HepG2 (cell line): Measurements from ENCODE around the gene ANTXR1. TPM values are rescaled to one million over a fixed set of nuclear protein-coding genes. Genes with fewer than 3 reads are reported as not detected.

Experiments used
- ATAD3A ChIP-seq: sonication (generic); formaldehyde crosslinking; IDR thresholded peaks from 2 replicates; pipeline ENCODE4 v1.4.0; 2020; ENCODE audit warnings: missing genetic modification reagents
- CHCHD3 ChIP-seq: sonication (generic); formaldehyde crosslinking; IDR thresholded peaks from 2 replicates; pipeline ENCODE4 v1.8.0; 2022; ENCODE audit warnings: mild to moderate bottlenecking, missing genetic modification reagents, moderate library complexity
- FOXA3 ChIP-seq: IDR thresholded peaks from 2 replicates; pipeline ENCODE4 v1.6.1; 2016; ENCODE audit warnings: missing genetic modification reagents, missing compliant biosample characterization
- FOXJ3 ChIP-seq: sonication (generic); formaldehyde crosslinking; IDR thresholded peaks from 2 replicates; pipeline ENCODE4 v1.4.0; 2020; ENCODE audit warnings: missing genetic modification reagents, mild to moderate bottlenecking, borderline replicate concordance
- KAT8 ChIP-seq: IDR thresholded peaks from 2 replicates; pipeline ENCODE4 v1.6.1; 2016; ENCODE audit warnings: missing genetic modification reagents, missing compliant biosample characterization
- MYPOP ChIP-seq: sonication (generic); formaldehyde crosslinking; IDR thresholded peaks from 2 replicates; pipeline ENCODE4 v1.8.1; 2023; ENCODE audit warnings: mild to moderate bottlenecking, moderate library complexity, missing genetic modification reagents
- PLRG1 ChIP-seq: fragments of 450-650 bp; conservative IDR thresholded peaks from 2 replicates; pipeline ENCODE4 v1.6.1; 2016
- POGZ ChIP-seq: sonication (generic); formaldehyde crosslinking; IDR thresholded peaks from 2 replicates; pipeline ENCODE4 v1.4.0; 2020; ENCODE audit warnings: mild to moderate bottlenecking, missing genetic modification reagents
- RFX3 ChIP-seq: IDR thresholded peaks from 2 replicates; pipeline ENCODE4 v1.6.1; 2016; ENCODE audit warnings: missing biosample characterization, missing genetic modification reagents
- SETDB1 ChIP-seq: sonication (generic); formaldehyde crosslinking; IDR thresholded peaks from 2 replicates; pipeline ENCODE4 v1.5.1; 2020; ENCODE audit warnings: missing genetic modification reagents, mild to moderate bottlenecking, borderline replicate concordance
- TBL1XR1 ChIP-seq: fragments of 150-350 bp; IDR thresholded peaks from 2 replicates; pipeline ENCODE4 v1.6.1; 2014; ENCODE audit warnings: borderline replicate concordance, low read length; ENCODE audit not compliant: partially characterized antibody
- ZBTB7A ChIP-seq: sonication (generic); formaldehyde crosslinking; IDR thresholded peaks from 2 replicates; pipeline ENCODE4 v1.8.0; 2022; ENCODE audit warnings: mild to moderate bottlenecking, missing genetic modification reagents
- ZFP62 ChIP-seq: sonication (generic); formaldehyde crosslinking; IDR thresholded peaks from 2 replicates; pipeline ENCODE4 v1.4.0; 2020; ENCODE audit warnings: missing genetic modification reagents
- ZNF263 ChIP-seq: sonication (generic); formaldehyde crosslinking; IDR thresholded peaks from 2 replicates; pipeline ENCODE4 v1.4.0; 2020; ENCODE audit warnings: missing genetic modification reagents
- ZNF354B ChIP-seq: sonication (generic); formaldehyde crosslinking; IDR thresholded peaks from 2 replicates; pipeline ENCODE4 v1.8.0; 2022; ENCODE audit warnings: mild to moderate bottlenecking, missing genetic modification reagents
- ZNF468 ChIP-seq: sonication (generic); formaldehyde crosslinking; IDR thresholded peaks from 2 replicates; pipeline ENCODE4 v1.8.0; 2022; ENCODE audit warnings: mild to moderate bottlenecking, moderate library complexity, missing genetic modification reagents
- ZNF513 ChIP-seq: sonication (generic); formaldehyde crosslinking; conservative IDR thresholded peaks from 2 replicates; pipeline ENCODE4 v1.5.0; 2020; ENCODE audit warnings: missing genetic modification reagents
- ZNF589 ChIP-seq: sonication (generic); formaldehyde crosslinking; conservative IDR thresholded peaks from 2 replicates; pipeline ENCODE4 v1.8.0; 2022; ENCODE audit warnings: mild to moderate bottlenecking, moderate library complexity, missing genetic modification reagents
- polyA plus RNA-seq, 8 experiments: library from polyadenylated mRNA; depleted of rRNA in 3 of 8; stranded (reverse) in 7 of 8; unstranded in 1 of 8; fragments of >200 nt; fragmentation: Illumina TruSeq in 4 of 8; extraction: Trizol in 4 of 8; gene quantifications; 2 replicates each; pipeline versions ENCODE4 v1.2.1 to v1.2.3, GENCODE V29; 2011 to 2016; ENCODE audit warnings: low read depth in 4 of 8, missing spikeins in 1 of 8, mixed read lengths in 1 of 8; ENCODE audit not compliant: insufficient read depth in 1 of 8
- total RNA-seq, 5 experiments: library from RNA; depleted of rRNA; stranded (reverse); fragments of >200 nt; fragmentation: Illumina TruSeq; extraction: Trizol; gene quantifications; 2 replicates each; pipeline ENCODE4 v1.2.3, GENCODE V29; 2016; ENCODE audit warnings: low read depth in 1 of 5
- TF ChIP-seq, protein P1 (sequence below): sonication (generic); formaldehyde crosslinking; IDR thresholded peaks from 2 replicates; pipeline ENCODE4 v1.5.1; 2020; ENCODE audit warnings: mild to moderate bottlenecking, missing genetic modification reagents, borderline replicate concordance
- TF ChIP-seq, protein P2 (sequence below): IDR thresholded peaks from 2 replicates; pipeline ENCODE4 v1.6.1; 2018; ENCODE audit warnings: missing genetic modification reagents
- TF ChIP-seq, protein P3 (sequence below): IDR thresholded peaks from 2 replicates; pipeline ENCODE4 v1.6.1; 2016; ENCODE audit warnings: missing genetic modification reagents, missing compliant biosample characterization

ANTXR1 gene
- total and polyA plus RNA-seq, 2 of the 13 experiments (the other 11 are each of a cell fraction or from before 2014, with no cell fraction given) = 4.5 to 12.7 TPM

- TF ChIP-seq TBL1XR1 (peak; percentile 71), SETDB1 (no peak), ZFP62 (no peak), ATAD3A (CRISPR knock-in tag) (no peak), KAT8 (CRISPR knock-in tag) (peak; percentile 94), RFX3 (CRISPR knock-in tag) (no peak; the same call in 1 of the 2 replicates), PLRG1 (no peak), MYPOP (CRISPR knock-in tag) (peak; percentile 92), FOXA3 (CRISPR knock-in tag) (peak; percentile 97), ZNF468 (no peak), ZNF513 (CRISPR knock-in tag) (no peak), ZNF263 (CRISPR knock-in tag) (peak; percentile 76), ZBTB7A (CRISPR knock-in tag) (peak; percentile 85; the same call in 1 of the 2 replicates), POGZ (CRISPR knock-in tag) (peak; percentile 100), ZNF354B (CRISPR knock-in tag) (peak; percentile 94), CHCHD3 (CRISPR knock-in tag) (no peak), ZNF589 (peak; percentile 95), FOXJ3 (peak; percentile 98)
- TF ChIP-seq, protein P1, sequence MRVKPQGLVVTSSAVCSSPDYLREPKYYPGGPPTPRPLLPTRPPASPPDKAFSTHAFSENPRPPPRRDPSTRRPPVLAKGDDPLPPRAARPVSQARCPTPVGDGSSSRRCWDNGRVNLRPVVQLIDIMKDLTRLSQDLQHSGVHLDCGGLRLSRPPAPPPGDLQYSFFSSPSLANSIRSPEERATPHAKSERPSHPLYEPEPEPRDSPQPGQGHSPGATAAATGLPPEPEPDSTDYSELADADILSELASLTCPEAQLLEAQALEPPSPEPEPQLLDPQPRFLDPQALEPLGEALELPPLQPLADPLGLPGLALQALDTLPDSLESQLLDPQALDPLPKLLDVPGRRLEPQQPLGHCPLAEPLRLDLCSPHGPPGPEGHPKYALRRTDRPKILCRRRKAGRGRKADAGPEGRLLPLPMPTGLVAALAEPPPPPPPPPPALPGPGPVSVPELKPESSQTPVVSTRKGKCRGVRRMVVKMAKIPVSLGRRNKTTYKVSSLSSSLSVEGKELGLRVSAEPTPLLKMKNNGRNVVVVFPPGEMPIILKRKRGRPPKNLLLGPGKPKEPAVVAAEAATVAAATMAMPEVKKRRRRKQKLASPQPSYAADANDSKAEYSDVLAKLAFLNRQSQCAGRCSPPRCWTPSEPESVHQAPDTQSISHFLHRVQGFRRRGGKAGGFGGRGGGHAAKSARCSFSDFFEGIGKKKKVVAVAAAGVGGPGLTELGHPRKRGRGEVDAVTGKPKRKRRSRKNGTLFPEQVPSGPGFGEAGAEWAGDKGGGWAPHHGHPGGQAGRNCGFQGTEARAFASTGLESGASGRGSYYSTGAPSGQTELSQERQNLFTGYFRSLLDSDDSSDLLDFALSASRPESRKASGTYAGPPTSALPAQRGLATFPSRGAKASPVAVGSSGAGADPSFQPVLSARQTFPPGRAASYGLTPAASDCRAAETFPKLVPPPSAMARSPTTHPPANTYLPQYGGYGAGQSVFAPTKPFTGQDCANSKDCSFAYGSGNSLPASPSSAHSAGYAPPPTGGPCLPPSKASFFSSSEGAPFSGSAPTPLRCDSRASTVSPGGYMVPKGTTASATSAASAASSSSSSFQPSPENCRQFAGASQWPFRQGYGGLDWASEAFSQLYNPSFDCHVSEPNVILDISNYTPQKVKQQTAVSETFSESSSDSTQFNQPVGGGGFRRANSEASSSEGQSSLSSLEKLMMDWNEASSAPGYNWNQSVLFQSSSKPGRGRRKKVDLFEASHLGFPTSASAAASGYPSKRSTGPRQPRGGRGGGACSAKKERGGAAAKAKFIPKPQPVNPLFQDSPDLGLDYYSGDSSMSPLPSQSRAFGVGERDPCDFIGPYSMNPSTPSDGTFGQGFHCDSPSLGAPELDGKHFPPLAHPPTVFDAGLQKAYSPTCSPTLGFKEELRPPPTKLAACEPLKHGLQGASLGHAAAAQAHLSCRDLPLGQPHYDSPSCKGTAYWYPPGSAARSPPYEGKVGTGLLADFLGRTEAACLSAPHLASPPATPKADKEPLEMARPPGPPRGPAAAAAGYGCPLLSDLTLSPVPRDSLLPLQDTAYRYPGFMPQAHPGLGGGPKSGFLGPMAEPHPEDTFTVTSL (CRISPR knock-in tag) = peak; percentile 99
- TF ChIP-seq, protein P2, sequence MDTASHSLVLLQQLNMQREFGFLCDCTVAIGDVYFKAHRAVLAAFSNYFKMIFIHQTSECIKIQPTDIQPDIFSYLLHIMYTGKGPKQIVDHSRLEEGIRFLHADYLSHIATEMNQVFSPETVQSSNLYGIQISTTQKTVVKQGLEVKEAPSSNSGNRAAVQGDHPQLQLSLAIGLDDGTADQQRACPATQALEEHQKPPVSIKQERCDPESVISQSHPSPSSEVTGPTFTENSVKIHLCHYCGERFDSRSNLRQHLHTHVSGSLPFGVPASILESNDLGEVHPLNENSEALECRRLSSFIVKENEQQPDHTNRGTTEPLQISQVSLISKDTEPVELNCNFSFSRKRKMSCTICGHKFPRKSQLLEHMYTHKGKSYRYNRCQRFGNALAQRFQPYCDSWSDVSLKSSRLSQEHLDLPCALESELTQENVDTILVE (CRISPR knock-in tag) = peak; percentile 99
- TF ChIP-seq, protein P3, sequence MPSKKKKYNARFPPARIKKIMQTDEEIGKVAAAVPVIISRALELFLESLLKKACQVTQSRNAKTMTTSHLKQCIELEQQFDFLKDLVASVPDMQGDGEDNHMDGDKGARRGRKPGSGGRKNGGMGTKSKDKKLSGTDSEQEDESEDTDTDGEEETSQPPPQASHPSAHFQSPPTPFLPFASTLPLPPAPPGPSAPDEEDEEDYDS = peak; percentile 90
Observed at GRCh38 chr2:69177785-69178636, 165.0 kb downstream of the ANTXR1 start (continued).
